HEK293T (cell line): ENCODE measurements around the gene TGFBI.

Experiments used
- CTCF ChIA-PET: fragments of 350-600 bp; formaldehyde crosslinking; extraction: SDS; loops from one replicate; lab custom pipeline; 2021; ENCODE audit warnings: antibody characterized with exemption, inconsistent platforms; lab: Yijun Ruan, JAX
- POLR2A ChIA-PET: fragments of 350-600 bp; formaldehyde crosslinking; extraction: SDS; loops from one replicate; lab custom pipeline; 2020; ENCODE audit warnings: antibody characterized with exemption, inconsistent platforms; lab: Yijun Ruan, JAX
- DNase-seq: peaks from one replicate; pipeline ENCODE4 v3.0.0; 2012; ENCODE audit warnings: mixed read lengths; ENCODE audit errors: extremely low spot score
- ARNT ChIP-seq: fragments of 450-650 bp; IDR thresholded peaks from 2 replicates; pipeline ENCODE4 v1.6.1; 2017; ENCODE audit warnings: mild to moderate bottlenecking
- BHLHE40 ChIP-seq: fragments of 450-650 bp; IDR thresholded peaks from 2 replicates; pipeline ENCODE4 v1.6.1; 2016; ENCODE audit warnings: mild to moderate bottlenecking, moderate library complexity, borderline replicate concordance
- CTBP1 ChIP-seq: fragments of 450-650 bp; IDR thresholded peaks from 2 replicates; pipeline ENCODE4 v1.6.1; 2016; ENCODE audit warnings: borderline replicate concordance
- ELF4 ChIP-seq: fragments of 450-650 bp; IDR thresholded peaks from 2 replicates; pipeline ENCODE4 v1.6.1; 2017; ENCODE audit warnings: antibody characterized with exemption
- FOXA1 ChIP-seq: fragments of 450-650 bp; IDR thresholded peaks from 2 replicates; pipeline ENCODE4 v1.6.1; 2016; ENCODE audit warnings: mild to moderate bottlenecking
- FOXK2 ChIP-seq: fragments of 450-650 bp; IDR thresholded peaks from 2 replicates; pipeline ENCODE4 v1.6.1; 2016; ENCODE audit warnings: mild to moderate bottlenecking
- FOXM1 ChIP-seq: fragments of 450-650 bp; IDR thresholded peaks from 2 replicates; pipeline ENCODE4 v1.6.1; 2017; ENCODE audit warnings: mild to moderate bottlenecking, borderline replicate concordance
- HDGF ChIP-seq: fragments of 450-650 bp; IDR thresholded peaks from 2 replicates; pipeline ENCODE4 v1.6.1; 2017; ENCODE audit warnings: antibody characterized with exemption, borderline replicate concordance
- L3MBTL2 ChIP-seq: fragments of 450-650 bp; conservative IDR thresholded peaks from 2 replicates; pipeline ENCODE4 v1.6.1; 2016; ENCODE audit warnings: mild to moderate bottlenecking
- LEF1 ChIP-seq: fragments of 450-650 bp; IDR thresholded peaks from 2 replicates; pipeline ENCODE4 v1.6.1; 2017; ENCODE audit warnings: mild to moderate bottlenecking, borderline replicate concordance
- NFRKB ChIP-seq: fragments of 450-650 bp; IDR thresholded peaks from 2 replicates; pipeline ENCODE4 v1.6.1; 2016; ENCODE audit warnings: mild to moderate bottlenecking, moderate library complexity
- PKNOX1 ChIP-seq: fragments of 450-650 bp; IDR thresholded peaks from 2 replicates; pipeline ENCODE4 v1.6.1; 2016
- SP1 ChIP-seq: fragments of 450-650 bp; IDR thresholded peaks from 2 replicates; pipeline ENCODE4 v1.6.1; 2017
- SUZ12 ChIP-seq: fragments of 450-650 bp; IDR thresholded peaks from 2 replicates; pipeline ENCODE4 v1.6.1; 2016; ENCODE audit warnings: mild to moderate bottlenecking
- TARDBP ChIP-seq: fragments of 450-650 bp; IDR thresholded peaks from 2 replicates; pipeline ENCODE4 v1.6.1; 2016
- ZNF384 ChIP-seq: fragments of 450-650 bp; IDR thresholded peaks from 2 replicates; pipeline ENCODE4 v1.6.1; 2016

The TGFBI gene

GRCh38 chr5:136023958-136024541 lies 4.7 kb upstream of the TGFBI start:
- ChIA-PET CTCF (no interaction called here), POLR2A (no interaction called here)

GRCh38 chr5:136025900-136026299 lies 2.9 kb upstream of the TGFBI start:
- POLR2A ChIA-PET, result no interaction called here
- DNase-seq, result no peak
- CTCF ChIA-PET, result interaction anchor here (0.6 to 1.2 kb wide), 3 partner anchors 12 to 45 kb away, joined by 3 to 4 read pairs (median 4); no protein-coding TSS in a partner anchor
- no peak for TF ChIP-seq L3MBTL2
- no peak for TF ChIP-seq SUZ12
- TF ChIP-seq SP1, result no peak
- no peak for TF ChIP-seq FOXK2
- no peak for TF ChIP-seq BHLHE40
- no peak for TF ChIP-seq PKNOX1
- TF ChIP-seq ELF4, result no peak
- no peak for TF ChIP-seq FOXA1
- TF ChIP-seq CTBP1, result no peak
- TF ChIP-seq ZNF384, result no peak
- no peak for TF ChIP-seq LEF1
- TF ChIP-seq TARDBP, result no peak
- TF ChIP-seq FOXM1, result no peak
- no peak for TF ChIP-seq NFRKB
- no peak for TF ChIP-seq HDGF
- TF ChIP-seq ARNT, result no peak

More at GRCh38 chr5:136023958-136024541, 4.7 kb upstream of the TGFBI start:
- TF ChIP-seq FOXM1 (no peak), SP1 (no peak), TARDBP (no peak), BHLHE40 (no peak), HDGF (no peak), SUZ12 (no peak), CTBP1 (no peak), PKNOX1 (no peak), LEF1 (no peak), FOXA1 (no peak), FOXK2 (no peak), ARNT (no peak), ZNF384 (no peak), L3MBTL2 (no peak)
- DNase-seq, result no peak

GRCh38 chr5:136026636-136027035 lies 2.2 kb upstream of the TGFBI start:
- no peak for DNase-seq
- ChIA-PET CTCF (interaction anchor here (0.6 to 1.6 kb wide), 4 partner anchors 9 to 46 kb away, joined by 3 to 4 read pairs (median 4); no protein-coding TSS in a partner anchor), POLR2A (no interaction called here)

GRCh38 chr5:136027311-136027710 lies 1.5 kb upstream of the TGFBI start:
- TF ChIP-seq NFRKB, result no peak
- no peak for TF ChIP-seq FOXM1
- TF ChIP-seq BHLHE40, result no peak
- TF ChIP-seq ELF4, result no peak
- TF ChIP-seq L3MBTL2, result no peak
- TF ChIP-seq FOXK2, result no peak
- TF ChIP-seq FOXA1, result no peak
- no peak for TF ChIP-seq ZNF384
- no peak for TF ChIP-seq SUZ12
- TF ChIP-seq CTBP1, result no peak
- no peak for TF ChIP-seq ARNT
- TF ChIP-seq HDGF, result no peak
- TF ChIP-seq TARDBP, result no peak
- TF ChIP-seq SP1, result no peak
- no peak for TF ChIP-seq LEF1
- no peak for TF ChIP-seq PKNOX1
- ChIA-PET CTCF (interaction anchor here (1.6 kb wide), 1 partner anchor 9 kb away, joined by 3 read pairs; no protein-coding TSS in a partner anchor), POLR2A (no interaction called here)
- no peak for DNase-seq

More at GRCh38 chr5:136026636-136027035, 2.2 kb upstream of the TGFBI start:
- TF ChIP-seq FOXM1 (no peak), SUZ12 (no peak), SP1 (no peak), FOXK2 (no peak), ARNT (no peak), LEF1 (no peak), PKNOX1 (no peak), BHLHE40 (no peak), ELF4 (no peak), HDGF (no peak), FOXA1 (no peak)

- CTCF ChIA-PET, result interaction anchor here (1.6 kb wide), 1 partner anchor 8 kb away, joined by 3 read pairs; no protein-coding TSS in a partner anchor
- POLR2A ChIA-PET, result no interaction called here
- TF ChIP-seq FOXK2 (no peak), BHLHE40 (no peak), SUZ12 (no peak), LEF1 (no peak), SP1 (no peak), FOXA1 (no peak), PKNOX1 (no peak)
- no peak for DNase-seq
These were observed 698 bp upstream of the TGFBI start for GRCh38 chr5:136028090-136028489.
